OCI-M2 (cell line): Measurements from ENCODE around the gene RBKS.

Source experiments
- DNase-seq: peaks from one replicate; lab custom pipeline; 2025; ENCODE audit not compliant: unreplicated experiment; lab: John Stamatoyannopoulos, UW

RBKS gene

GRCh38 chr2:27838502-27838901 is 51.7 kb downstream of the RBKS start:
- no peak for DNase-seq

- DNase-seq: no peak
These were observed 56.3 kb downstream of the RBKS start for GRCh38 chr2:27833931-27834330.

- no peak for DNase-seq
These were observed 57.8 kb downstream of the RBKS start for GRCh38 chr2:27832396-27832795.

- DNase-seq: no peak
These were observed 58.7 kb downstream of the RBKS start for GRCh38 chr2:27831279-27832050.

- DNase-seq: no peak
These were observed 59.5 kb downstream of the RBKS start for GRCh38 chr2:27830656-27831055.

- DNase-seq: no peak
These were observed 60.4 kb downstream of the RBKS start for GRCh38 chr2:27829791-27830190.

- DNase-seq: no peak
These were observed 61.9 kb downstream of the RBKS start for GRCh38 chr2:27828305-27828704.

- DNase-seq: no peak
These were observed 65.8 kb downstream of the RBKS start for GRCh38 chr2:27824401-27824800.

GRCh38 chr2:27823569-27823968 is 66.6 kb downstream of the RBKS start:
- DNase-seq: no peak

GRCh38 chr2:27823135-27823534 is 67.1 kb downstream of the RBKS start:
- DNase-seq: no peak

GRCh38 chr2:27822049-27822448 is 68.1 kb downstream of the RBKS start:
- DNase-seq: no peak

- DNase-seq: no peak
These were observed 74.2 kb downstream of the RBKS start for GRCh38 chr2:27815860-27816438.

- no peak for DNase-seq
These were observed 75.4 kb downstream of the RBKS start for GRCh38 chr2:27814758-27815157.

- no peak for DNase-seq
These were observed 78.4 kb downstream of the RBKS start for GRCh38 chr2:27811768-27812167.

GRCh38 chr2:27810455-27810854 is 79.7 kb downstream of the RBKS start:
- no peak for DNase-seq

- DNase-seq: no peak
These were observed 80.4 kb downstream of the RBKS start for GRCh38 chr2:27809761-27810241.

GRCh38 chr2:27808984-27809383 is 81.2 kb downstream of the RBKS start:
- DNase-seq: no peak

GRCh38 chr2:27808418-27808817 is 81.8 kb downstream of the RBKS start:
- DNase-seq: no peak

- DNase-seq: no peak
These were observed 82.7 kb downstream of the RBKS start for GRCh38 chr2:27807476-27807875.

GRCh38 chr2:27806311-27807059 is 83.7 kb downstream of the RBKS start:
- DNase-seq: no peak

- DNase-seq: no peak
These were observed 85.0 kb downstream of the RBKS start for GRCh38 chr2:27805180-27805579.

- DNase-seq: no peak
These were observed 86.0 kb downstream of the RBKS start for GRCh38 chr2:27804146-27804545.
